Central memory CD8-positive, alpha-beta T cell (primary cell): ENCODE measurements around the gene PAMR1.
"Not testable (repeated sequence)": the region's sequence is repeated elsewhere in the genome, so short reads cannot be mapped to it uniquely, and the experiment has no call there.

Experiments
- ATAC-seq: fragments of 150-1000 bp; cut with Tn5 transposase; replicated peaks from 2 replicates; pipeline ENCODE4 v1.10.0; 2022; ENCODE audit warnings: mild to moderate bottlenecking, moderate FRiP score, moderate number of reproducible peaks; ENCODE audit not compliant: poor library complexity, severe bottlenecking; ENCODE audit errors: extremely low read depth
- DNase-seq, 2 donors: peaks; one replicate each; pipeline ENCODE4 v3.0.0; 2021; ENCODE audit warnings: low spot score in 2 of 2
- H3K27ac Mint-ChIP-seq: one replicate; pipeline ENCODE4 v1.8.0; 2022; ENCODE audit warnings: low read depth, mild to moderate bottlenecking, moderate library complexity, mixed read lengths
- H3K27me3 Mint-ChIP-seq: one replicate; pipeline ENCODE4 v1.8.0; 2022; ENCODE audit warnings: mixed read lengths
- H3K36me3 Mint-ChIP-seq: one replicate; pipeline ENCODE4 v1.8.0; 2022; ENCODE audit warnings: mild to moderate bottlenecking, moderate library complexity, mixed read lengths; ENCODE audit not compliant: insufficient read depth
- H3K4me1 Mint-ChIP-seq: one replicate; pipeline ENCODE4 v1.8.0; 2022; ENCODE audit warnings: mixed read lengths
- H3K4me3 Mint-ChIP-seq: one replicate; pipeline ENCODE4 v1.8.0; 2022; ENCODE audit warnings: mild to moderate bottlenecking, moderate library complexity, mixed read lengths
- H3K9me3 Mint-ChIP-seq: one replicate; pipeline ENCODE4 v1.8.0; 2022; ENCODE audit warnings: mixed read lengths

Gene PAMR1

DNA sequence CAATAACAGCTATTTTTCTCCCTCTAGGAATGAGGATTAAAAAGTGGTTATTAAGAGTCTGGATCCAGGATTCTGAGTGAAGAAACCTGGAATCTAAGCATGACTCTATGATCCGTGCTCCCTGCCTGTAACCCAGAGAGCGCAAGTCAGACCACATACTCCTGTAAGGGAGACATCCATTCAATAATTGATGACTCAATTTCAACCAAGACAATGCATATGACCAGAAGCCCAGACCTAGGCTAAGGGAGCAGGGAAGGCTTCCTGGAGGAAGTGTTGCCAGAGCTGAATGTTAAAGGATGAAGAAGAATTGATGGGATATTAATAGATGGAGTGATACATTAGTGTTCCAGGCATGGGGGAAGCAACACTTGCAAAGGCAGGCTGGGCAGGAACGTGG, 13.8 kb upstream of the PAMR1 start:
- no peak for ATAC-seq
- peaks cover 38% of the 10 kb centered on the region for H3K27me3 Mint-ChIP-seq
- H3K9me3 Mint-ChIP-seq = no peaks in the 10 kb centered on the region
- no peak overlapping the region for H3K27ac Mint-ChIP-seq
- no peaks in the 10 kb centered on the region for H3K36me3 Mint-ChIP-seq
- no peak for DNase-seq
- H3K4me3 Mint-ChIP-seq = no peak overlapping the region
- no peaks in the 10 kb centered on the region for H3K4me1 Mint-ChIP-seq

DNA sequence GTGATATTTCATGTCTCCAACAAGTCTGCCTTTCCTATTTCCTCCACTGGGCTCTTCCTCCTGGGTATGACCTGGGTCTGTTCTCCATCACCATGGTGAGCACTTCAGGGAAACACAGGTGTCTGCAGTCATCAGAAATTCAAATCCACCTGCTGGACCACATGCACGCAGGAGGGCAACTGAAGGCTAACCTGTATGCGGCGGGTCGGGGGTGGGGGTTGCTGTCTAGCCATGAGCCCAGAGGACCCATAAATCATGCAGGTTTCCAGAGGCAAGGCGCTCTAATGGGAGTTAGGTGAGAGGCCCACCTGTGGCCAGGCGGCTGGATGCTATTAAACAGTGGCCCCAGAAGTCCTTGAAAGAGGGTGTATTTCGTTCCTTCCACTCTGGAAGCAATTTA, 11.1 kb upstream of the PAMR1 start:
- no peaks in the 10 kb centered on the region for H3K9me3 Mint-ChIP-seq

GRCh38 chr11:35531246-35531645, 5.8 kb upstream of the PAMR1 start:
- DNase-seq (no peak), ATAC-seq (no peak)
- Mint-ChIP-seq H3K27ac (no peak overlapping the region), H3K9me3 (no peaks in the 10 kb centered on the region), H3K27me3 (peaks cover 38% of the 10 kb centered on the region), H3K36me3 (no peaks in the 10 kb centered on the region), H3K4me3 (no peak overlapping the region), H3K4me1 (no peaks in the 10 kb centered on the region)

More for the DNA sequence above, 11.1 kb upstream of the PAMR1 start:
- Mint-ChIP-seq H3K4me3 (no peak overlapping the region), H3K27me3 (peaks cover 38% of the 10 kb centered on the region), H3K36me3 (no peaks in the 10 kb centered on the region), H3K27ac (no peak overlapping the region), H3K4me1 (no peaks in the 10 kb centered on the region)
- DNase-seq (no peak), ATAC-seq (no peak)

GRCh38 chr11:35529971-35530495, 4.6 kb upstream of the PAMR1 start:
- Mint-ChIP-seq H3K27ac (no peak overlapping the region), H3K4me3 (no peak overlapping the region), H3K27me3 (peaks cover 48% of the 10 kb centered on the region), H3K9me3 (no peaks in the 10 kb centered on the region), H3K4me1 (no peaks in the 10 kb centered on the region), H3K36me3 (no peaks in the 10 kb centered on the region)
- no peak for DNase-seq
- no peak for ATAC-seq

DNA sequence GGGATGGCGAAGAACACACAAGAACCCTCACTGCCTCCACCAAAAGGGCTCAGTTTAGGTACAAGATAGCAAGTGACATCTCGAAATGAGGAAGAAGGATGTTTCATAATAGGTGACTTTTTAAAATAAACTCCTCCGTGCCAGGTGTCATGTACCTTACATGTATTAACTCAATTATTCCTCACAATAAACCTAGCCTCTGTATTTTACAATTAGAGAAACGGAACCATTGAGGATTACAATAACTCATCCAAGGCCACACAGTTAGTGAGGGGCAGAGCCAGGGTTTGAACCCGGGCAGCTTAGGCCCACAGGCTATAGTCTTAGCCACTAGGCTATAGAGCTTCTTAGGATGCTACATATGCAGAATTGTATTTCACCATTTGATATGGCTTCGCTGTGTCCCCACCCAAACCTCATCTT, 965 bp upstream of the PAMR1 start:
- DNase-seq (no peak), ATAC-seq (no peak)
- no peak overlapping the region for H3K4me3 Mint-ChIP-seq
- H3K9me3 Mint-ChIP-seq = no peaks in the 10 kb centered on the region
- H3K4me1 Mint-ChIP-seq = peaks cover 5% of the 10 kb centered on the region
- H3K36me3 Mint-ChIP-seq = no peaks in the 10 kb centered on the region
- no peak overlapping the region for H3K27ac Mint-ChIP-seq
- H3K27me3 Mint-ChIP-seq = peaks cover 85% of the 10 kb centered on the region

GRCh38 chr11:35524780-35525179, 636 bp downstream of the PAMR1 start:
- no peak overlapping the region for H3K4me3 Mint-ChIP-seq
- no peaks in the 10 kb centered on the region for H3K9me3 Mint-ChIP-seq
- DNase-seq (no peak), ATAC-seq (no peak)
- no peaks in the 10 kb centered on the region for H3K36me3 Mint-ChIP-seq
- no peak overlapping the region for H3K27ac Mint-ChIP-seq
- peaks cover 5% of the 10 kb centered on the region for H3K4me1 Mint-ChIP-seq
- peaks cover 89% of the 10 kb centered on the region for H3K27me3 Mint-ChIP-seq

DNA sequence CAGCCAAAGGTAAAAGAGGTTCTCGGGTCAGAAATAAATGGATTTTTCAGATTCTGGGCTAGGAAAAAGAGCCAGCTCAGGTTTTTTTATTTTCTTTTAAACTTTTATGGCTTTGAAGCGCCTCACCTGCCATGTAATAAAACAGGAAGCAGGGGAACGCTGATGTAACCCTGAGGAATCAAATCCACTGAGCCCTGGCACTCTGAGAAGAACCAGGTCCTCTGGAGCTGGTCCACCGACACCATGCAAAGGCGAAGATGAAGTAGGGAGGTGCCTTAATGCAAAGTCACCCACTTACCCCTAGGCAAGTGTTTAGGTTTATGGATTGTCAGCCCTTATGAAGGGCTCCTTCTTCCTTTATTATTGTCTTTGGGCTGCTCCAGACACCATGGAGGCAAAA, 1.6 kb downstream of the PAMR1 start:
- DNase-seq = no peak
- Mint-ChIP-seq H3K4me1 (peaks cover 5% of the 10 kb centered on the region), H3K27ac (no peak overlapping the region), H3K9me3 (no peaks in the 10 kb centered on the region), H3K36me3 (no peaks in the 10 kb centered on the region), H3K4me3 (no peak overlapping the region), H3K27me3 (peaks cover 87% of the 10 kb centered on the region)
- ATAC-seq = no peak

- ATAC-seq (no peak), DNase-seq (no peak)
- H3K36me3 Mint-ChIP-seq = no peaks in the 10 kb centered on the region
- no peak overlapping the region for H3K27ac Mint-ChIP-seq
- peaks cover 5% of the 10 kb centered on the region for H3K4me1 Mint-ChIP-seq
- no peaks in the 10 kb centered on the region for H3K9me3 Mint-ChIP-seq
- H3K4me3 Mint-ChIP-seq = no peak overlapping the region
- H3K27me3 Mint-ChIP-seq = peaks cover 88% of the 10 kb centered on the region
Observed at GRCh38 chr11:35523331-35523768, 2.1 kb downstream of the PAMR1 start.

DNA sequence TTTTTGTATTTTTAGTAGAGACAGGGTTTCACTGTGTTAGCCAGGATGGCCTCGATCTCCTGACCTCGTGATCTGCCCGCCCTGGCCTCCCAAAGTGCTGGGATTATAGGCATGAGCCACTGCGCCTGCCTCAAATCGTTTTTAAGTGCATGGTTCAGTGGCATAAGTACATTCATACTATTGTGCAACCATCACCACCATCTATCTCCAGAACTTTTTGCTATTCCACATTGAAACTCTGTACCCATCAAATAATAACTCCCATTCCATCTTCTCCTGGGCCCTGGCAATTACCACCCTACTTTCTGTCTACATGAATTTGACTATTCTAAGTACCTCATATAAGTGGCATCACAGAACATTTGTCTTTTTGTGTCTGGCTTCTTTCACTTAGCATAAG, 3.3 kb downstream of the PAMR1 start:
- H3K27me3 Mint-ChIP-seq = peaks cover 88% of the 10 kb centered on the region
- H3K27ac Mint-ChIP-seq = not testable (repeated sequence)

DNA sequence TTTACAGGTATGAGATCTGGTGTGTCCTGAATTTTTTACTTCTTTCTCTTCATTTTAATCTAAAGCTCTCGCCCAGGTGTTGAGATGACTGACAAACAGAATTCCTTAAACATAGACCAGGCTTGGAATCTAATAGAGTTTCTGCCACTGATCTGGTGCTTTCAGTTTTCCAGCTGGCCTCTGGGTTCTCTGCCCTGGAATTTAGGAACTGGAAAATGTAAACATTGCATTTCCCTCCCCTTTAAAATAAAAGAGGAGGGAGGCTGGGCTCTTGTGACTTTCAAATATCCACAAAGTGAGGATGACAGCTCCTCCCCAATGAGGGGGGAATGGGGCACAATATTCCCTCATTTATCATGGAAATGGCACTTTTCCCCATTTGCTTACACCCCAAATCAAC, 5.0 kb downstream of the PAMR1 start:
- no peak for DNase-seq
- H3K36me3 Mint-ChIP-seq = peaks cover 2% of the 10 kb centered on the region
- peaks cover 5% of the 10 kb centered on the region for H3K4me1 Mint-ChIP-seq
- no peak for ATAC-seq
- peaks cover 86% of the 10 kb centered on the region for H3K27me3 Mint-ChIP-seq
- H3K4me3 Mint-ChIP-seq = no peak overlapping the region
- no peak overlapping the region for H3K27ac Mint-ChIP-seq
- H3K9me3 Mint-ChIP-seq = no peaks in the 10 kb centered on the region

More for the DNA sequence above, 3.3 kb downstream of the PAMR1 start:
- H3K36me3 Mint-ChIP-seq, H3K9me3 Mint-ChIP-seq, H3K4me1 Mint-ChIP-seq, H3K4me3 Mint-ChIP-seq, ATAC-seq, DNase-seq: not testable (repeated sequence)

- H3K4me1 Mint-ChIP-seq = no peaks in the 10 kb centered on the region
- DNase-seq (no peak), ATAC-seq (no peak)
- peaks cover 2% of the 10 kb centered on the region for H3K36me3 Mint-ChIP-seq
- H3K4me3 Mint-ChIP-seq = no peak overlapping the region
- H3K27ac Mint-ChIP-seq = no peak overlapping the region
- H3K9me3 Mint-ChIP-seq = no peaks in the 10 kb centered on the region
- peaks cover 83% of the 10 kb centered on the region for H3K27me3 Mint-ChIP-seq
Observed at GRCh38 chr11:35518766-35519165, 6.7 kb downstream of the PAMR1 start.

DNA sequence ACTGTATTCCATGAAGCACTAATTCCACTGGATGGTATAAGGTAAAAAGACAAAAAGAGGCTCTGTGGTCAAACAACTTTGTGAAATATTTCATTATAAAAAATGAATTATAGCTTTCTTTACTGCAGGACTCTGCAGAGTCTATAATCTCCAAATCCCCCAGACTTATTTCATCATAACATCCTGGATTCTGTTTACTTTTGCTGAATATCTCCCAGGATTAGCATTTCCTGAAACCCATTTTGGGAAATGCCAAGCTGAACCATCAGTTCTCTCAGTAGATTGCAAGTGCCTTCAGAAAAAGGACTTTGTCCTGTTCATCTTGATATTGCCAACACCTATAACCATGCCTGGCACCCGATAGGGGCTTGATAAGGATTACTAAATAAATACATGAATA, 7.9 kb downstream of the PAMR1 start:
- H3K36me3 Mint-ChIP-seq = peaks cover 2% of the 10 kb centered on the region
- H3K4me1 Mint-ChIP-seq = no peaks in the 10 kb centered on the region
- no peak overlapping the region for H3K27ac Mint-ChIP-seq
- no peak for ATAC-seq
- peaks cover 77% of the 10 kb centered on the region for H3K27me3 Mint-ChIP-seq
- H3K9me3 Mint-ChIP-seq = no peaks in the 10 kb centered on the region
- DNase-seq = no peak
- no peak overlapping the region for H3K4me3 Mint-ChIP-seq

DNA sequence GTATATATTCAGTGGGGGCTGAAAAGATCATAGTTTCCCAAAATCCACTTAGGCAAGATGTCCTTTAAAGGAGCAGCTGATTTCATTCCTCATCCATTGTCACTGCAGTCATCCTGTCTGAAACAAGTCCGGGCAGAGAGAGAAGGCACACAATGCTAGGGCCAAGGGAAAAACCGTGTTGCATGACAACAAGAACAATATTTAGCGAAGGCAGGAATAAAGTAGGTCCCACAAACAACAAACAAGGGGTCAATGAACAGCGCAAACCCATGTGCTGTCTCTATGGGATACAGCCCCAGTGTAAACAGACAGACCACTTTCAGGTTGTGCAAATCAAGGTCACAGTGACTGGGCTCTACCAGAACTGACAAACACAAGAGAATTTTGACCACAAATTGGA, 9.0 kb downstream of the PAMR1 start:
- H3K27ac Mint-ChIP-seq = no peak overlapping the region
- peaks cover 77% of the 10 kb centered on the region for H3K27me3 Mint-ChIP-seq
- H3K9me3 Mint-ChIP-seq = no peaks in the 10 kb centered on the region
- H3K4me3 Mint-ChIP-seq = no peak overlapping the region
- ATAC-seq = no peak
- no peaks in the 10 kb centered on the region for H3K4me1 Mint-ChIP-seq
- peaks cover 3% of the 10 kb centered on the region for H3K36me3 Mint-ChIP-seq
- no peak for DNase-seq

DNA sequence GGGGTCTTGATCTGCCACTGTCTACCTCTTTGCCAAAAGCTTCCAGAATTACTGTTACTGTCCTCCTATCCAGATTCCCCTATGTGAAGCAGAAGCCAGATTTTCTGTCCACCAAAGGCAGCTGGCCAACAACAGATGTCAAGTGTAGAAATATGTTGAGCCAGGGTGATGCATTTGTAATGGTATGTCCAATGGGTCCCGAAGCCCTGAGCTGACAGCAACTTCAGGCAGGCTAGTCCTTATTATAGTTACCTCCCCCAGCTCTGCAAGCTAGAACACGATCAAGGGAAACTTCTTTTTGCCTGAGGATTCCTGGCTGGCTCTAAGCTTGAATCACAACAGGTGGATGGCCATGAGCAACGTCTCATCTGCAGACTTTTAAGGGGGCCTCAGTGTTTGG, 10.2 kb downstream of the PAMR1 start:
- no peak for DNase-seq
- H3K9me3 Mint-ChIP-seq = no peaks in the 10 kb centered on the region
- H3K27me3 Mint-ChIP-seq = peaks cover 82% of the 10 kb centered on the region
- ATAC-seq = no peak
- H3K27ac Mint-ChIP-seq = no peak overlapping the region
- H3K36me3 Mint-ChIP-seq = peaks cover 3% of the 10 kb centered on the region
- H3K4me1 Mint-ChIP-seq = no peaks in the 10 kb centered on the region
- no peak overlapping the region for H3K4me3 Mint-ChIP-seq
